Osteocyte (in vitro differentiated cells): ENCODE results near the gene SPIRE2. TPM values are rescaled to one million over a fixed set of nuclear protein-coding genes. Genes with fewer than 3 reads are reported as not detected.
"Not testable (repeated sequence)": the region's sequence is repeated elsewhere in the genome, so short reads cannot be mapped to it uniquely, and the experiment has no call there.

ENCODE experiments used
- DNase-seq: peaks from one replicate; pipeline ENCODE4 v3.0.0; 2021; ENCODE audit warnings: mixed read lengths; ENCODE audit not compliant: unreplicated experiment; ENCODE audit errors: extremely low spot score
- H3K27ac Mint-ChIP-seq: one replicate; pipeline ENCODE4 v1.8.0; 2021; ENCODE audit warnings: mild to moderate bottlenecking, mixed read lengths; ENCODE audit not compliant: unreplicated experiment
- H3K27me3 Mint-ChIP-seq: one replicate; pipeline ENCODE4 v1.8.0; 2021; ENCODE audit warnings: mixed read lengths; ENCODE audit not compliant: unreplicated experiment
- H3K36me3 Mint-ChIP-seq: one replicate; pipeline ENCODE4 v1.8.0; 2021; ENCODE audit warnings: mixed read lengths; ENCODE audit not compliant: unreplicated experiment
- H3K4me1 Mint-ChIP-seq: one replicate; pipeline ENCODE4 v1.8.0; 2021; ENCODE audit warnings: mixed read lengths; ENCODE audit not compliant: unreplicated experiment
- H3K4me3 Mint-ChIP-seq: one replicate; pipeline ENCODE4 v1.8.0; 2021; ENCODE audit warnings: mild to moderate bottlenecking, moderate library complexity, mixed read lengths; ENCODE audit not compliant: unreplicated experiment
- H3K9me3 Mint-ChIP-seq: one replicate; pipeline ENCODE4 v1.8.0; 2021; ENCODE audit warnings: mixed read lengths; ENCODE audit not compliant: unreplicated experiment
- total RNA-seq: library from RNA; stranded (reverse); gene quantifications from 2 replicates; pipeline ENCODE4 v1.2.1, GENCODE V29; 2021
- TF ChIP-seq, protein P1 (sequence below): fragments of 200-600 bp; sonication (generic); IDR thresholded peaks from 2 replicates; pipeline ENCODE4 v1.5.0; 2021; ENCODE audit warnings: antibody characterized with exemption, mild to moderate bottlenecking, moderate library complexity

SPIRE2 gene
- total RNA-seq, 1 donor from 2014 or later: 4.6 TPM

DNA sequence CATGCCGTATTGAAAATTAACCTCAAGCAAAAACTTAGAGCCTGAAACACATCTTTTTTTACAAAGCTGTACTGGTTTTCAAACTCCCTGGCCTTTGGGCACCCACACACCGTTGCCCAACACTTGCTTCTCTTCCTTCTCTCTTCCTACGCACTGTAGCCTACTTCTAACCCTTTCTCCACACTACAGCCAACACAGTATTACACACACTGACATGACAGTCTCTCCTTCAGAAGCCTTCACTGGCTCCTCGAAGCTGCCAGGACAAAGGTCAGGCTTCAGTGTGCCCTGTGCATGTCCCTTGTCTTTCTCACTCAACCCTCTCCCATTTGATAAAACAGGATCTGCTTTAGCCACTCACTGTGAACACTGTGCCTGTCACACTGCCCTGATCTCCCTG is 19.8 kb upstream of the SPIRE2 start:
- TF ChIP-seq, protein P1, sequence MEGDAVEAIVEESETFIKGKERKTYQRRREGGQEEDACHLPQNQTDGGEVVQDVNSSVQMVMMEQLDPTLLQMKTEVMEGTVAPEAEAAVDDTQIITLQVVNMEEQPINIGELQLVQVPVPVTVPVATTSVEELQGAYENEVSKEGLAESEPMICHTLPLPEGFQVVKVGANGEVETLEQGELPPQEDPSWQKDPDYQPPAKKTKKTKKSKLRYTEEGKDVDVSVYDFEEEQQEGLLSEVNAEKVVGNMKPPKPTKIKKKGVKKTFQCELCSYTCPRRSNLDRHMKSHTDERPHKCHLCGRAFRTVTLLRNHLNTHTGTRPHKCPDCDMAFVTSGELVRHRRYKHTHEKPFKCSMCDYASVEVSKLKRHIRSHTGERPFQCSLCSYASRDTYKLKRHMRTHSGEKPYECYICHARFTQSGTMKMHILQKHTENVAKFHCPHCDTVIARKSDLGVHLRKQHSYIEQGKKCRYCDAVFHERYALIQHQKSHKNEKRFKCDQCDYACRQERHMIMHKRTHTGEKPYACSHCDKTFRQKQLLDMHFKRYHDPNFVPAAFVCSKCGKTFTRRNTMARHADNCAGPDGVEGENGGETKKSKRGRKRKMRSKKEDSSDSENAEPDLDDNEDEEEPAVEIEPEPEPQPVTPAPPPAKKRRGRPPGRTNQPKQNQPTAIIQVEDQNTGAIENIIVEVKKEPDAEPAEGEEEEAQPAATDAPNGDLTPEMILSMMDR: no peak
- DNase-seq: no peak
- no peaks in the 10 kb centered on the region for H3K9me3 Mint-ChIP-seq
- no peaks in the 10 kb centered on the region for H3K27me3 Mint-ChIP-seq
- no peak overlapping the region for H3K4me3 Mint-ChIP-seq
- H3K36me3 Mint-ChIP-seq: peaks cover 6% of the 10 kb centered on the region
- H3K4me1 Mint-ChIP-seq: no peaks in the 10 kb centered on the region
- H3K27ac Mint-ChIP-seq: no peak overlapping the region

GRCh38 chr16:89811321-89811720 is 17.0 kb upstream of the SPIRE2 start:
- Mint-ChIP-seq H3K9me3 (no peaks in the 10 kb centered on the region), H3K4me3 (no peak overlapping the region), H3K4me1 (peaks cover 2% of the 10 kb centered on the region), H3K27ac (no peak overlapping the region), H3K27me3 (no peaks in the 10 kb centered on the region), H3K36me3 (peaks cover 6% of the 10 kb centered on the region)
- no peak for DNase-seq
- TF ChIP-seq, protein P1: no peak

DNA sequence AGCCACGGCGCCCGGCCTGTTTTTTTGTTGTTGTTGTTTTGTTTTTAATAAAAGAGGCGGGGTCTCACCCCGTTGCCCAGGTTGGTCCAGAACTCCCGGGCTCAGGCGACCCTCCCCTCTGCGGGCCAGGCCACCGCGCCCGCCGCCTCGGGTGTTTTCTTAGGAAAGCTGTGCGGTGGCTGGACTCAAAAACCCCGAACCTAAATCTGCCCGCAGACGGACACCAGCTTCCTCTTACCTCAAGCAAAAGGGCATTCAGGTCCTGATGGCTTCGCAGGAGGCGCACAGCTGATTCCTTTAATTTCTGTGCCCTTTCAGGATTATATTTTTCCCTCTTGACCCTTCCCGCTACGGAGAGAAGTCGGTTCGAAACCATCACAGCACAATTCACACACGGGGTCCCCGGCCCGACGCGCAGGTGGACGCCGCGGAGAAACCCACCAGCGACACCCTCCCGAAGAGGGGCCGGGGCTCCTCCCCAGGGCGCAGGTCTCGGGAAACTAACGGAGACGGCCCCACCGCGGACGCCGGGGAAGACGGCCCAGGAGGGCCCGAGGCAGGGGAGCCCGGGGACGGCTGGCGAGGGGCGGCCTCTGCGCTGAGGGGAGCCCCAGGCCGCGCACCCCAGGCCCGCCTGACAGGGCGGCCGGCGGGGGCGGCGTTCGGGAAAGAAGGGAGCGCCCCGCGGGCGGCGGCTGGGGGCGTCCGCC is 12.5 kb upstream of the SPIRE2 start:
- no peaks in the 10 kb centered on the region for H3K36me3 Mint-ChIP-seq
- TF ChIP-seq, protein P1: no peak
- H3K4me3 Mint-ChIP-seq: peak overlapping the region; percentile 78
- H3K27ac Mint-ChIP-seq: peak overlapping the region; percentile 31
- peaks cover 15% of the 10 kb centered on the region for H3K4me1 Mint-ChIP-seq
- H3K9me3 Mint-ChIP-seq: no peaks in the 10 kb centered on the region
- no peaks in the 10 kb centered on the region for H3K27me3 Mint-ChIP-seq
- DNase-seq: no peak

GRCh38 chr16:89818851-89819403 is 9.3 kb upstream of the SPIRE2 start:
- DNase-seq, H3K27ac Mint-ChIP-seq, H3K4me3 Mint-ChIP-seq, H3K36me3 Mint-ChIP-seq, H3K9me3 Mint-ChIP-seq, H3K27me3 Mint-ChIP-seq: not testable (repeated sequence)
- peaks cover 21% of the 10 kb centered on the region for H3K4me1 Mint-ChIP-seq

- H3K27ac Mint-ChIP-seq, H3K36me3 Mint-ChIP-seq, H3K9me3 Mint-ChIP-seq, H3K27me3 Mint-ChIP-seq, H3K4me3 Mint-ChIP-seq, DNase-seq: not testable (repeated sequence)
- H3K4me1 Mint-ChIP-seq: peaks cover 19% of the 10 kb centered on the region
Observed at GRCh38 chr16:89819448-89819847, 8.8 kb upstream of the SPIRE2 start.

DNA sequence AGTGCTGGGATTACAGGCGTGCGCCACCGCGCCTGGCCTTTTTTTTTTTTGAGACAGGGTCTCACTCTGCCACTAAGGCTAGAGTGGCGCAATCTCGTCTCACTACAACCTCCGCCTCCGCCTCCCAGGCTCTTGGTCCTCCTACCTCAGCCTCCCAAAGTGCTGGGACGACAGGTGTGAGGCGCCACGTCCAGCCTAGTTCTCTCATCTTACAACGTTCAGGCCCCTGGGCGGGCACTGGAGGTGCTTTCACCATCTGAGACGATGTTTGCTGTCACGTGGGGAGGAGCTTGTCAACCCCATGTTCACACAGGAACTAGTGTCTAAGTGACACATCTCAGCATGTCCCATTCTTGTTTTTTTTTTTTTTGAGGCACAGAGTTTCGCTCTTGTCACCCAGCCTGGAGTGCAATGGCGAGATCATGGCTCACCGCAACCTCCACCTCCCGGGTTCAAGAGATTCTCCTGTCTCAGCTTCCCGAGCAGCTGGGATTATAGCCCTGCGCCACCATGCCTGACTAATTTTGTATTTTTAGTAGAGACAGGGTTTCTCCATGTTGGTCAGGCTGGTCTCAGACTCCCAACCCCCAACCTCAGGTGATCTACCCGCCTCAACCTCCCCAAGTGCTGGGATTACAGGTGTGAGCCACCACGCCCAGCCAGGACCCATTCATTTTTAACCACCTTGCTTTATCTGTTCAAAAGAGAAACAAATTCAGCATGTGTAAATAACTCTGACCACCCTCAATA is 6.7 kb upstream of the SPIRE2 start:
- no peaks in the 10 kb centered on the region for H3K9me3 Mint-ChIP-seq
- H3K36me3 Mint-ChIP-seq: no peaks in the 10 kb centered on the region
- H3K4me1 Mint-ChIP-seq: peaks cover 19% of the 10 kb centered on the region
- TF ChIP-seq, protein P1: no peak
- H3K4me3 Mint-ChIP-seq: no peak overlapping the region
- no peak for DNase-seq
- H3K27me3 Mint-ChIP-seq: no peaks in the 10 kb centered on the region
- H3K27ac Mint-ChIP-seq: no peak overlapping the region
